Stimulated activated naive CD8-positive, alpha-beta T cell treated with anti-CD3 and anti-CD28 coated beads, Interleukin-15, amount 100 ng/mL, for 72 hours (primary cell): ENCODE data around the gene TNFSF12.

Experiments used
- ATAC-seq: fragments of 150-1000 bp; cut with Tn5 transposase; 2 replicates; pipeline ENCODE4 v1.10.0; 2021; ENCODE audit warnings: mild to moderate bottlenecking, moderate library complexity
- DNase-seq, 2 donors: peaks; one replicate each; pipeline ENCODE4 v3.0.0; 2021 to 2022
- H3K27ac Mint-ChIP-seq, 2 donors: one replicate each; pipeline ENCODE4 v1.8.0; 2022; ENCODE audit warnings: mild to moderate bottlenecking in 2 of 2, mixed read lengths in 2 of 2, moderate library complexity in 2 of 2
- H3K27me3 Mint-ChIP-seq: one replicate; pipeline ENCODE4 v1.8.0; 2022; ENCODE audit warnings: mixed read lengths
- H3K4me1 Mint-ChIP-seq: one replicate; pipeline ENCODE4 v1.8.0; 2022; ENCODE audit warnings: mild to moderate bottlenecking, mixed read lengths
- H3K4me3 Mint-ChIP-seq, 2 donors: one replicate each; pipeline ENCODE4 v1.8.0; 2022; ENCODE audit warnings: mild to moderate bottlenecking in 2 of 2, mixed read lengths in 2 of 2, moderate library complexity in 1 of 2
- H3K9me3 Mint-ChIP-seq, 2 donors: one replicate each; pipeline ENCODE4 v1.8.0; 2022; ENCODE audit warnings: mixed read lengths in 2 of 2

Gene TNFSF12

DNA sequence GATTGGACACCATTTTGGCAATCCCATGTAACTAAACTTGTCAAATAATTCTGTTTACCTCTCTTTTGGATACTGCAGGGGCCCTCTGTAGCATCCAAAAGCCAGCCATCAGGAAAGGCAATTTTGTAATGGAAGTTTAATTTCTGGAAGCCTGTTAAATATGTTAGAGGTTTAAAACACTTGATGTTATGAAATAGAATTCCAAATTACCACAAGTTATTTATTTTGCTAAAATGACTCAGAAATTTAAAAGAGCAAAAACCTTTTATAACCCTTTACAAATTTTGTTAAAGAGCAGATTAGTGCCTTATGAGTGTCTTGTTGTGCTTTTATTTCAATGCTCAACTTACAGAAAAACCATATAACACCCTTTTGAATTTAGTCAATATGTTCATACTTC lies 20.0 kb upstream of the TNFSF12 start:
- Mint-ChIP-seq H3K27ac (no peak overlapping the region), H3K27me3 (no peaks in the 10 kb centered on the region), H3K4me1 (no peaks in the 10 kb centered on the region), H3K9me3 (peaks cover 8 to 20% of the 10 kb centered on the region in 2 donors), H3K4me3 (no peak overlapping the region)
- no peak for DNase-seq
- ATAC-seq = no peak

DNA sequence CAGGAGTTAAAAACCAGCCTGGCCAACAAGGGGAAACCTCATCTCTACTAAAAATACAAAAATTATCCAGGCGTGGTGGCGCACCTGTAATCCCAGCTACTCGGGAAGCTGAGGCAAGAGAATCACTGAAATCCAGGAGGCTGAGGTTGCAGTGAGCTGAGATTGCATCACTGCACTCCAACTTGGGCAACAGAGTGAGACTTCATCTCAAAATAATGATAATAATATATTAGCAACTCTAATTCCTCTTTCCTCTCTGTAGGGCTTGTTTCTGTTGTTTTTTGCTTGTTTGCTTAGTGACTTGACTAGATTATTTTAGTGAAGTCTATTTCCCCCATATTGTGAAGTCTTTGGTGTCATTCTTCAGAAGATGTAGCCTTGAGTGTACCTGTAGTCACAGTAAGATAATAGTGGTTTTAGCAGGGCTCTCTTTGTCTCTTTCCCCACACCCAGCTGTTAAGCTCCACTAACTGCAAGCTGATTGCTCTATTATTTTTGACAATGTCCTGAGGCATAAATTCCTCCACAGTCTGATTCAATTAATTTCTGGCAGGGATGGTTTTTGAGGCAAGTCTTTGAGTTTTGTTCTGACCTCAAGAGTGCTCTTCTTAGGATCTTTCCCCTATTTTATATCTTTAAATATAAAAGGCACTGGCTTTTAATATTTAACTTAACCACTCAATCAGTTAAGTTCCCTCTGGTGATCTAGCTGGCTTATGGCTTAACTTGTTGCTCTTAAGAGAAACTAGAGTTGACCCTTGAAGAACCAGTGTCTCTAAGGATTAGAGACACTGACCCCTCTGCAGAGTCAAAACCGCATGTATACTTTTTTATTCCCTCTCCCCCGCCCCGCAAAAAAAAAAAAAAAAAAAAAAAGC lies 18.6 kb upstream of the TNFSF12 start:
- Mint-ChIP-seq H3K27me3 (no peaks in the 10 kb centered on the region), H3K9me3 (peaks cover 8 to 20% of the 10 kb centered on the region in 2 donors), H3K4me3 (no peak overlapping the region), H3K27ac (no peak overlapping the region), H3K4me1 (no peaks in the 10 kb centered on the region)
- DNase-seq (no peak), ATAC-seq (no peak)

DNA sequence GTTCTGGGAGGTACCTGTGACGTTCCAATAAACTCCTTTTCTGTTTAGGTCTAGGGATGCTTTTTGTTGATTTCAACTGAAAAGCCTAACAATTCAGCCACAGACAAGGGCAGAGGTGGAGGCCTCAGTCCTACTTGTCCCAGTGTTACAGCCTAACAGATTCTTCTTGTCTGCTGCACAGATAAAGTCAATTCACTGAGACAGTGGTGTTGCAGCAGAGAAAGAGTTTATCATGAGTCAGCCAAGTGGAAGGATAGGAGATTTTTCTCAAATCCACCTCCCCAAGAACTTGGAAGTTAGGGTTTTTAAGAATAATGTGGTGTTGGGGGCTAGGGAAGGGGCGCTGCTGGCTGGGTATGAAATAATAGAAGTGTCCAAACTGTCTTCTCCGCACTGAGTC lies 10.8 kb upstream of the TNFSF12 start:
- no peak overlapping the region for H3K4me3 Mint-ChIP-seq
- H3K27me3 Mint-ChIP-seq = no peaks in the 10 kb centered on the region
- ATAC-seq (no peak), DNase-seq (no peak)
- no peaks in the 10 kb centered on the region for H3K9me3 Mint-ChIP-seq
- H3K27ac Mint-ChIP-seq = no peak overlapping the region
- H3K4me1 Mint-ChIP-seq = no peaks in the 10 kb centered on the region

DNA sequence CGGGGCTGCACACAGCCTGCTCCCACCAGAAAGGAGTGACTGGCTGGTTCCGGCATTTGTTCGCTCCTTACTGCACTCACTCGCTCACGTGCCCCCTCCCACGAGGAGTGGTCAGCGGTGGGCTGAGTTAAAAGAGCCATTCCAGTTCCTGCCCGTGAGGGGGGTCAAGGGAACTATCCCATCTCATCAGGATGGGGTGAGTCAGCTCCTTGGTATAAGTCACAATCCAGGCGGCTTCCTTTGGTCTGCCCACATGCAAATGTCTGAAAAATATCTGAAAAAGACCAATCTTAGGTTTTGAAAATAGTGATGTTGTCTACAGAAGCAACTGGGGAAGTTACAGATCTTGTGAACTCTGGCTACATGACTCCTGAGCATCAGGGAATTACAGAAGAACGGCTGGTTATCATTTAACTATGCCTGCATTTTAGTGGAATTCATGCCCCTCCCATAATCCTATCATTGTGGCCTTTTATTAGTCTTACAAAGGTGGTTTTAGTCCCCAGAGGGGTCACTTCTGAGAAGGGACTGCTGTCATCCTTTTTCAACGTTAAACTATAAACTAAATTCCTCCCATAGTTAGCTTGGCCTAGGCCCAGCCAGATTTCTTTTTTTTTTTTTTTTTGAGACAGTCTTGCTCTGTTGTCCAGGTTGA lies 9.8 kb upstream of the TNFSF12 start:
- DNase-seq (no peak), ATAC-seq (no peak)
- Mint-ChIP-seq H3K27ac (no peak overlapping the region), H3K4me1 (no peaks in the 10 kb centered on the region), H3K27me3 (no peaks in the 10 kb centered on the region), H3K4me3 (no peak overlapping the region), H3K9me3 (no peaks in the 10 kb centered on the region)

DNA sequence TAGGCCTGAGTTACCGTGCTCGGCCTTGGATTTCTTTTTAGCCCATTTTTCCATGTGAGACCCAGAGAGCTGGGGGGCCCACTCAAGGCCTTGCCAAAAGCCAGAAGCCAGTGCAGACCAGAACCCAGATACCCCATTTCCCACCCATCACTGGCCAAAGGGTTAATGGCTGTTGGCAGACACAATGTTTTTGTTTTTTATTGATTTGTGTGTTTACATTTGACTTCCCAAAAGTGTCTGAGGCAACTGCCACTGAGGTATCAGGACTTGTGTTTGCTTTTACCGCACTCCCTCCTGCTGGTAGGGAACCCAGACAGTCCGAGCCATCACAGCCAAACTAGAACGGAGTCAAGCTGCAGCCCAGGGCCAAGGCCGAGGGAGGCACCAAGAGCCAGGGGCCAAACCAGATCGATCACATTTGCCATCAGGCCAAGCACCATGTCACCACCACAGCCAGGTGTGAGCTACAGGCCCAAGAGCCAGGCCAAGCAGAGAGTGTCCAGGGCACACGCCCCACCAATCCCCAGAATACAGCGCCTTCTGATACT lies 7.7 kb upstream of the TNFSF12 start:
- DNase-seq (no peak), ATAC-seq (no peak)
- Mint-ChIP-seq H3K27me3 (no peaks in the 10 kb centered on the region), H3K4me1 (no peaks in the 10 kb centered on the region), H3K4me3 (no peak overlapping the region), H3K27ac (no peak overlapping the region), H3K9me3 (no peaks in the 10 kb centered on the region)

DNA sequence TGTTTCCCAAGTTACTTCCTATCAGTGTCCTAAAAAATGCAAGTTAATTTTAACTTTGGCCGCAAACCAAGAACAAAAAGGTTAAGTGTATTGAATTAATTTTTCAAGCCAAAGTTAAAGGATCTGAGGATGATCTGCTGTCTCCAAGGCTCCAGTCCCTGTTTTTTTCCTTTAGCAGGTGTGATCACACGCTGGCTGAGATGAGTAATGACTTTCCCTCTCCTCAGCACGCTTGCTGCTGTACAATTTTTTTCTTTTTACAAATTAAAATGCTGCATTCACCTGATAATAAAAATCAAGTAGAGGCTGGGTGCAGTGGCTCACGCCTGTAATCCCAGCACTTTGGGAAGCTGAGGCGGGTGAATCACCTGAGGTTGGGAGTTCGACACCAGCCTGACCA lies 3.9 kb upstream of the TNFSF12 start:
- no peak overlapping the region for H3K4me3 Mint-ChIP-seq
- no peaks in the 10 kb centered on the region for H3K27me3 Mint-ChIP-seq
- ATAC-seq (no peak), DNase-seq (no peak)
- peaks cover 21% of the 10 kb centered on the region for H3K4me1 Mint-ChIP-seq
- H3K27ac Mint-ChIP-seq = no peak overlapping the region
- H3K9me3 Mint-ChIP-seq = no peaks in the 10 kb centered on the region

DNA sequence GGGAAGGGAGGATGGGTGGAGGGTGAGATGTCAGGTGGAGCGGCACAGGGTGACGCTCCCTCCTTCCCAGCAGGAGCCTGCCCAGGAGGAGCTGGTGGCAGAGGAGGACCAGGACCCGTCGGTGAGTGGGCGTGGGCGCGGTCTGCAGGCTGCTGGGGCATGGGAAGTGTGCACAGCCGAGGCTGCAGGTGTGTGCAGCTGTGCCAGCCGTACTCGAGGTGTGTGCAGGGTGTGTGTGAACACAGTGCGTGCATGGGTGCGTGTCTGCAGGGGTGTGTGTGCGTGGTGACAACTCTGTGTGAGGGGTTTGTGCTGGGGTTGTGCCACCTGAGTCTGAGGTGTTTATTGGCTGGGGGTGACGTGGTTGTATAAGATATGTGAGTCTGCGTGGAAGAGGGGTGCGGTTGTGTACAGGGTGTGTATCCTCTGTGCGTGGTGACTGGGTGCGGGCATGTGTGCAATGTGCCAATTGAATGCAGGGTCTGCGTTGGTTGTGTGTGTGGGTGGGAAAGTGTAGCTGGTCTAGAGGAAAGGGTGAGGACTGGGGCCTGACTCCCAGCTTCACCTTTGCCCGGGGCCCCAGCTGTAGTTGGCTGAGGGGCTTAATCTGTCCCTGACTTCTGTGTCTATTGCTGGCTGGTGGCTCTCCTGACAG lies 670 bp downstream of the TNFSF12 start:
- peak; percentile 54 to 58 for DNase-seq

DNA sequence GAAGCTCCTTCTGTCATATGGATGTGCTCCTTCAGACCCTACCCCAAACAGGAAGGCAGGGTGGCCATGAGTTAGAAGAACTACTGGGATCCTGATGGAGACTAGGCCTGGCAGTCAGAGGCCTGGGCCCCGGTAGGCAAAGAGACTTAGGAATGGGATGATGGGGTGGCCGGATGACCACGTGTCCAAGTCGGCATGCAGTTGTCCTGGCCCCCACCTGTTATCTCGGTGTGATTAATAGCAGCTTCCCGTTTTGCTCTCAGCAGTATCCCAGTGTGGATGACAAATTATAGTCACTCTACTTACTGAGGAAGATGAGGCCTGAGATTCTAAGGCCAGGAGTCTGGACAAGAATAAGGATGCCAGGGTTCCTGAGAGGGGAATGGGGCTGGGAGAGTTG lies 1.5 kb downstream of the TNFSF12 start:
- Mint-ChIP-seq H3K4me1 (peaks cover 71% of the 10 kb centered on the region), H3K27ac (no peak overlapping the region), H3K9me3 (no peaks in the 10 kb centered on the region), H3K4me3 (peak overlapping the region; percentile 19 to 88), H3K27me3 (no peaks in the 10 kb centered on the region)
- DNase-seq (no peak), ATAC-seq (no peak)

More for the DNA sequence above, 670 bp downstream of the TNFSF12 start:
- Mint-ChIP-seq H3K4me1 (peaks cover 63% of the 10 kb centered on the region), H3K4me3 (peak overlapping the region; percentile 77 to 88), H3K27me3 (no peaks in the 10 kb centered on the region), H3K9me3 (no peaks in the 10 kb centered on the region), H3K27ac (peak overlapping the region in 1 of 2 donors; percentile 4)
- ATAC-seq = peak; percentile 67

DNA sequence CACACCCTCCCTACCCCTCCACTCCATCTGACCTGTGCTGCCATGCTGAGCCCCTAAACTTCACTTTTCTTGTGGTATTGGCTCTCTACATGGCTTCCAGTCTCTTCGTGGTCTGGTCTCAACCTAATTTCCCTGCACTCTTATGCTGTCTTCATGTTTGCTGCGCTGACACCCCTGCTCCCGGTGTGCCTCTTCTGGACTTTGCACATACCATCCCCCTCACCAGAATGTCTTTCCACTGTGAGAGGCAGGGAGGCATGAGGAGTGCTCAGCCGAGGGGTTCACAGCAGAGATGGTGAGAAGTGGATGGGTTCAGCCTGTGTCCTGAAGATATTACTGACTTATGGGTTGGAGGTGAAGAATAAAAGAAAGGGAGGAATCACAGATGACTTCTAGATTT lies 2.5 kb downstream of the TNFSF12 start:
- H3K9me3 Mint-ChIP-seq = no peaks in the 10 kb centered on the region
- DNase-seq (no peak), ATAC-seq (no peak)
- H3K27ac Mint-ChIP-seq = peak overlapping the region in 1 of 2 donors; percentile 29
- H3K4me1 Mint-ChIP-seq = peaks cover 78% of the 10 kb centered on the region
- H3K27me3 Mint-ChIP-seq = no peaks in the 10 kb centered on the region
- H3K4me3 Mint-ChIP-seq = peak overlapping the region; percentile 24 to 61

DNA sequence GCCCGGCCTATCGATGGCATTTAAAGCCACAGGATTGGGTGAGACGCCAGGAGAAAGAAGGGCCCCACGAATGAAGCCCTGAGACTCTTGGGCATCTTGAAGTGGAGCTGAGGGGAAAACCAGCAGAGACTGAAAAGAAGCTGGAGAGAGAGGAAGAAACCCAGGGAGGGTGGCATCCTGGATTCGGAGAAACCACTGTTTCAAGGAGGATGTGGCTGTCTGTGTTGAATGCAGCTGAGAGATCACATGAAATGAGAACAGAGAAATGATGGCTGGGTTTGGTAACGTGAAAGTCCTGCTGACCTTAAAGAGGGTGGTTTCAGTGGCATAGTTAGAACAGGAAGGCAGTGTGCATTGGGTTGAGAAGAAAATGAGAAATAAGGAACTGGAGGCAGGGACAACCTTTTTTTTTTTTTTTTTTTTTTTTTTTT lies 3.8 kb downstream of the TNFSF12 start:
- Mint-ChIP-seq H3K27ac (peak overlapping the region; percentile 72 to 89), H3K4me3 (peak overlapping the region; percentile 34 to 60), H3K9me3 (no peaks in the 10 kb centered on the region), H3K4me1 (peaks cover 82% of the 10 kb centered on the region), H3K27me3 (no peaks in the 10 kb centered on the region)
- ATAC-seq (peak; percentile 82), DNase-seq (peak; percentile 39 to 67)

DNA sequence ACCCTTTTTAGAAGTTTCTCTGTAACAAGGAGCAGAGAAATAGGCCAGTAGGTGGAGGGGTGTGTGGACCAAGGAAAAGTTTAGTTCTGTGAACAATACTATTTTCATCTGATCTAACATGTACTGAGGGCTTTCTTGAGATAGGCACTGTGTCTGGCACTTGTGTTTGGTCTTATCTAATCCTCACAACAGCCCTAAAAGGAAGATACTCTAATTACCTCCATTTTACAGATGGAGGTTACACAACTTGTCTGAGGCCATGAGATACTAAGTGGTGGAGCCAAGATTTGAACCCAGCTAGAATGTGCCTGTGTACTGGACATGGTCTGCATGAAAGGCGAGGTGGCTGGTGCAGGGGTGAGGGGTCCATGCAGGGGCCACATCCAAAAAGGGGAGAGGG lies 4.5 kb downstream of the TNFSF12 start:
- H3K4me1 Mint-ChIP-seq = peaks cover 82% of the 10 kb centered on the region
- ATAC-seq (no peak), DNase-seq (no peak)
- H3K27ac Mint-ChIP-seq = peak overlapping the region; percentile 77 to 94
- no peaks in the 10 kb centered on the region for H3K9me3 Mint-ChIP-seq
- no peaks in the 10 kb centered on the region for H3K27me3 Mint-ChIP-seq
- peak overlapping the region; percentile 9 to 14 for H3K4me3 Mint-ChIP-seq

DNA sequence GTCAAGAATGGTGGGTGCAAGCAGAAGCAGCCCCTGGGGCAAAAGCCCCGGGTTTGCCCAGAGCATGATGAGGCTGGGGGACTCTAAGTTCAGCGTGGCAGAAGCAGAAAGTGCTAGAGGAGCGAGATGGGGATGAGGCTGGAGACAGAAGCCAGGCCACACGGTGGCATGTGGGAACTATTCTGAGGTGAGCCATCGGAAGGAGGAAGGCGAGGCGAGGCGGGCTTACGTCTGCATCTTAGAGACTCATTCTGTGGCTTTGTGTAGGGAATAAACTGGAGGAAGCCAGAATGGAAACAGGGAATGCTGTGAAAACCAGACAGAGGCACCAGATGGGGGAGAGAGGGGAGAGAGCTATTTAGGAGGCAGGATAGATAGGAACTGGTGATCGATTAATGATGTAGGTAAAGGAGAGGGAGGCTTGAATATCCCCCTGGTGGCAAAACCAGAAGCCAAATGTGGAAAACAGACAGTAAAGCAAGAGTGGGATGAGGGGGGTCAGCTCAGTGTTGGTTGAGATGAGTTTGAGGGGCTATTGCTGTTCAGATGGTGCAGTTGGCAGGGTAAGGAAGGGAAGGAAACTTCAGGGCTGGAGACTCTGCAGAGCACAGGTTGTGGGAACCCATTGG lies 6.6 kb downstream of the TNFSF12 start:
- DNase-seq (no peak), ATAC-seq (no peak)
- Mint-ChIP-seq H3K9me3 (no peaks in the 10 kb centered on the region), H3K27me3 (no peaks in the 10 kb centered on the region), H3K4me1 (peaks cover 88% of the 10 kb centered on the region), H3K27ac (no peak overlapping the region), H3K4me3 (no peak overlapping the region)

DNA sequence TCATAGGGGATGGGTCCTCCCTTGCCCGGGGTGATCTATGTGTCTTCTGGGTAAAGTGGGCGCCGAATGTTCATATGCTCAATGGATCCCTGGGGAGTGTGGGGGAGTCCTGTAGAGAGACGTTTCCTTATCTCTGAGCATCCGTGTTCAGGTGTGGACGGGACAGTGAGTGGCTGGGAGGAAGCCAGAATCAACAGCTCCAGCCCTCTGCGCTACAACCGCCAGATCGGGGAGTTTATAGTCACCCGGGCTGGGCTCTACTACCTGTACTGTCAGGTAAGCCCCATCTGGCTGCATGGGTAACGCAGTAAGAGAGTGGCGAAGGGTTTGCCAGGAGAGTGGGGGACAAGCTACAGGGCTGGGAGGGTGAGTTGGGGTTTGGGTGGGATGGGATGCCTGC lies 7.8 kb downstream of the TNFSF12 start:
- peaks cover 83% of the 10 kb centered on the region for H3K4me1 Mint-ChIP-seq
- no peaks in the 10 kb centered on the region for H3K9me3 Mint-ChIP-seq
- no peak overlapping the region for H3K27ac Mint-ChIP-seq
- H3K4me3 Mint-ChIP-seq = peak overlapping the region in 1 of 2 donors; percentile 33
- ATAC-seq (no peak), DNase-seq (no peak)
- H3K27me3 Mint-ChIP-seq = no peaks in the 10 kb centered on the region

DNA sequence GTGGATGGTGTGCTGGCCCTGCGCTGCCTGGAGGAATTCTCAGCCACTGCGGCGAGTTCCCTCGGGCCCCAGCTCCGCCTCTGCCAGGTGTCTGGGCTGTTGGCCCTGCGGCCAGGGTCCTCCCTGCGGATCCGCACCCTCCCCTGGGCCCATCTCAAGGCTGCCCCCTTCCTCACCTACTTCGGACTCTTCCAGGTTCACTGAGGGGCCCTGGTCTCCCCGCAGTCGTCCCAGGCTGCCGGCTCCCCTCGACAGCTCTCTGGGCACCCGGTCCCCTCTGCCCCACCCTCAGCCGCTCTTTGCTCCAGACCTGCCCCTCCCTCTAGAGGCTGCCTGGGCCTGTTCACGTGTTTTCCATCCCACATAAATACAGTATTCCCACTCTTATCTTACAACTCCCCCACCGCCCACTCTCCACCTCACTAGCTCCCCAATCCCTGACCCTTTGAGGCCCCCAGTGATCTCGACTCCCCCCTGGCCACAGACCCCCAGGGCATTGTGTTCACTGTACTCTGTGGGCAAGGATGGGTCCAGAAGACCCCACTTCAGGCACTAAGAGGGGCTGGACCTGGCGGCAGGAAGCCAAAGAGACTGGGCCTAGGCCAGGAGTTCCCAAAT lies 8.4 kb downstream of the TNFSF12 start:
- H3K4me3 Mint-ChIP-seq = no peak overlapping the region

More for the DNA sequence above, 8.4 kb downstream of the TNFSF12 start:
- H3K9me3 Mint-ChIP-seq = no peaks in the 10 kb centered on the region
- no peaks in the 10 kb centered on the region for H3K27me3 Mint-ChIP-seq
- ATAC-seq (no peak), DNase-seq (no peak)
- peaks cover 77% of the 10 kb centered on the region for H3K4me1 Mint-ChIP-seq
- H3K27ac Mint-ChIP-seq = peak overlapping the region in 1 of 2 donors; percentile 41
